GM19463 (cell line): ENCODE data around the gene HELZ2.
"Not testable (repeated sequence)": the region's sequence is repeated elsewhere in the genome, so short reads cannot be mapped to it uniquely, and the experiment has no call there.

Experiments
- ATAC-seq: cut with Tn5 transposase; IDR thresholded peaks from one replicate; pipeline ENCODE4 v1.9.1; 2021; ENCODE audit warnings: mild to moderate bottlenecking, moderate library complexity; ENCODE audit not compliant: unreplicated experiment

Gene HELZ2

DNA sequence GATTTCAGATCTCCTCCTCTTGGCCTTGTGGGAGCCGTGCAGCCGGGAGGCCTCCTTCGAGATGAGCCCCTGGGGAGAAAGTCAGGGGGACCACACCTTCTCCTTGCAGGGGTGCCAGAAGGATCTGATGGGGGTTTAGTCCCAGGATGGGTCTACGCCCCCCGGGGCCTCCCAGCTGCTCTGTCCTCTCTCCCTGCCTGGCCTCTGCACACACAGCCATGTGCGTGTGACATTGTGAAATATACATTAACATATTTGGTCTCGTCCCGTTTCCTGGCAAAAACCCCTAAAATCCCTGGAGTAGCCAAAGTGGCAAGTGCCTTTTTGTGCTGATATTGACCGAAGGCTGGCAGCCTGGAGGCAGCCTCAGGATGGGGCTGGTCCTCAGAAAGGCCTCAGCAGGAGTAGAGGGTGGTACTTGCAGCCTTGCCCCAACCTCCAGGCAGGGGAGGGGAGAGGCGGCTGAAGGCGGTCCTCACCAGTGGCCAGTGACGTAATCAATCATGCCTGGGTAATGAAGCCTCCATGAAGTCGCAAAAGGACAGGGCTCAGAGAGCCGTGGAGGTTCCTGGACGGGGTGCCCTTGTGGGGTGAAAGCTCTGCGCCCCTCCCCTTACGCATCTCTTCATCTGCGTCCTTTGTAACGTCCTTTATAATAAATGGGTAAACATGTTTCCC is 5.1 kb upstream of the HELZ2 start:
- no peak for ATAC-seq

DNA sequence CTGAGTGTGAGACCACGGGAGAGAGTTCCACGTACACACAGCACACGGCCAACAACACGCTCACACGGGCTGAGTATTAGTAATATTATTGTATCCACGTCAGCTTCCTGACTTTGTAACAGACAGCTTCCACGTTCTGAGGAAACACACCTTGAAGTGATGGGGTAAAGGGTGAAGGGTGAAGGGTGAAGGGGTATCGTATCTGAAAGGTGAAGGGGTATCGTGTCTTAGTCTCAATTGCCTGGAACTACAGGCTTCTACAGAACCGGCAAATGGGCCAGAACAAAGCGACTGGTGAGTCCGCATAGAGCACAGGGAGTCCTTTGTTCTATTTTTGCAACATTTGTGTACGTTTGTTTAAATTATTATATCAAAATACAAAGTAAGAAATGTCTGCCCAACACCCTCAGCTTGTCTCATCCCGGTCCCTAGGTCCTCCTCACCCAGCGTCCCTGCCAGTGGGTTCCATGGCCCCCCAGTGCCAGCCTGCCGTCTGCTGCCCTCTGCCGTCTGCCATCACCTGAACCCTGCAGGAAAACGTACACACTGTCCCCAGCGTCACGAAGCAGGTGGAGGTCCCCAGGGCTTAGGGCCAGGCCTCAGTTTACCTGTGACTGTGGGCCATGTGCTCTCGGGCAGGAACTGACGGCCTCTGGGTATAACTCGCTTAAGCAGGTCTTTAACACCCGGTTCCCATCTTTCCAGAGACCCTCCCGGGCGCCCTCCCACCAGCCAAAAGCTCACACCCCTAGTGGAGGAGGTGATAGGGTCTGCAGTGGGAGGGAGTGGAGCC is 4.4 kb upstream of the HELZ2 start:
- ATAC-seq, result no peak

DNA sequence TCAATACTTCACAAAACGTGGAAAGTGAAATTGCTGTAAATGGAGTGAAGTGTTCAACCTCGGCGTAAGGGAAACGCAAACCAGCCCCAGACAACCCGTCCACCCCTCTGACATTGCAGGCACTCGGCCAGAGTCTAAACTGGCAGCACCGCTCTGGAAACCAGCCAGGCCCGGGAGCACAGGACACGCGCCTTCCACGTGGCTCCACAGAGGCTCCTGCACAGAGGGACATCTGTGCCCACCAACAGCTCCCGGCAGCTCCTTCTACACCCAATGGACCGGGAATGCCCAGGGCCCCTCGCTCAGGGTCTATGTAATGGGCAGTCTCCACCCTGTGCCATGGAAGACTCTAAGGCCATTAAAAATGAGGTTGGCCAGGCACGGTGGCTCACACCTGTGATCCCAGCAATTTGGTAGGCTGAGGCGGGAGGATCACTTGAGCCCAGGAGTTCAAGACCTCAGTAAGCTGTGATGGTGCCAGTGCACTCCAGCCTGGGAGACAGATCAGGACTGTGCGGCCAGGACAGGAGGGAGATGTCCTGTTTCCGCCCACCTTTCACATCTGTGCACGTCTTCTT is 3.4 kb upstream of the HELZ2 start:
- ATAC-seq, result no peak

DNA sequence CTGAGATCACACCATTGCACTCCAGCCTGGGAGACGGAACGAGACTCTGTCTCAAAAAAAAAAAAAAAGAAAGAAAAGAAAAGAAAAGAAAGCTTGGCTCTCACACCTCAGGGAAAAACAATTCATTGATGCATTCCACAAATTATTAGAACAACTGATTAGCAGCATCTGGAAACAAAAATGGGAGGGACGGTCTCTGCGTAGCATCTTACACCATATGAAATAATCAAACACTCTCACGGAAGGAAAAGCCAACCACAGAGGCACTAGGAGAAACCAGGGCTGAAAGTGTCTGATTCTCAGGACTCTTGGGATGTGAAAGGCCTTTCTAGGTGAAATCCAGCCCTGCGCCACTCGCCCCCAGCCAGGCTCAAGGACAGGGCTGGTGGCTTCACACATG is 2.3 kb upstream of the HELZ2 start:
- no peak for ATAC-seq

DNA sequence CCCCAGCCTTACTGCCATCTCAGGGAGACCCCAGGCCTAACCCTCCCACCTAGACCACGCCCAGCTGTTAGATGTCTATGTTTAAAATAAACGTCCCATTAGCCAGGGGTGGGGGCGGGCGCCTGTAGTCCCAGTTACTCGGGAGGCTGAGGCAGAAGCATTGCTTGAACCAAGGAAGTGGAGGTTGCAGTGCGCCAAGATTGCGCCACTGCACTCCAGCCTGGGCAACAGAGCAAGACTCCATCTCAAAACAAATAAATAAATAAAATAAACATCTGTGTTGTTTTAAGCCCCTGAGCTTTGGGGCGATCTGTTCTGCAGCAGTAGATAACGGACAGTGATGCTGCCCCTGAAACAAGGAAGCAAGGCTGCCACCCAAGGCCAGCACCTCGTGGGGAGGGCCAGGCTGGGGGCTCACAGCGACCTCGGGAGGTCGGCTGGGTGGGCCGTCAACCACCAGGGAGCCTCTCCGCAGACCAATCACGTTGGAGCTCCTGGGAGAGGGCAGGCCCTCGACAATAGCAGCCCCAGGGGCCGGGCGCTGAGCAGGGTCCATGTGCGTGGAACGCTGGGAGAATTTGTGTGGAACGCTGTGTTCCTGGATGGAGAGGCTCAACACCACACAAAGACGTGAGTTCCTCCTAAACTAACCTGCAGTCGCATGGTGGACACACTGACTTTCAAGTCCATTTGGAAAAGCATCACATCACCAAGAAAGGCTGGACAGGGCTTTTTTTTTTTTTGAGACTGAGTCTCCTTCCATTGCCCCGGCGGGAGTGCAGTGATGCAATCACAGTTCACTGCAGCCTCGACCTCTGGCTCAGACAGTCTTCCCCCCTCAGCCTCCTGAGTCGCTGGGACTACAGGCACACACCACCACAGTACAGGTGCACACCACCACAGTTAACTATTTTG is 1.0 kb upstream of the HELZ2 start:
- no peak for ATAC-seq

DNA sequence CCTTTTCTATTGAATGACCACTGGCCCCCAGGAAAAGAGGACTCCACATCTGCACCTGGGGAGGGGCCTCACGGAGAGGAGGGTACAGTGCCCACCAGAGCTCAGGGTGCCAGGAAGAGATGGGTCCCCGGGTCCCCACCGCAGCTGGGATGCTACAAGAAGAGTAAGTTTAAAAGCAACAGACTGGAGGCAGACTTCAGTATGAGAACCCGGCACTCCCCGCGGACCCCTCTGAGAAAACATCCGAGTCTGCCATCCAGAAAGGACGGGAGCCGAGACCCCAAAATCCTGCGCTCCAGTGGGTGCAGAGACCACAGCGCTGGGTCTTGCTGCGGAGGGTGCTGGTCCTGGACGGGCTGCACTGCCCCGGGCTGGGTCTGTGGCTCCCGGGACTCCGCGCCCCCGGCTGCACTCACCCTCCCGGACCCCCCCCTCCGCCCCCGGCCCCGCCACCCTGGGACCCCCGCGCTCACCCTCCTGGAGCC is 350 bp downstream of the HELZ2 start:
- ATAC-seq, result no peak

DNA sequence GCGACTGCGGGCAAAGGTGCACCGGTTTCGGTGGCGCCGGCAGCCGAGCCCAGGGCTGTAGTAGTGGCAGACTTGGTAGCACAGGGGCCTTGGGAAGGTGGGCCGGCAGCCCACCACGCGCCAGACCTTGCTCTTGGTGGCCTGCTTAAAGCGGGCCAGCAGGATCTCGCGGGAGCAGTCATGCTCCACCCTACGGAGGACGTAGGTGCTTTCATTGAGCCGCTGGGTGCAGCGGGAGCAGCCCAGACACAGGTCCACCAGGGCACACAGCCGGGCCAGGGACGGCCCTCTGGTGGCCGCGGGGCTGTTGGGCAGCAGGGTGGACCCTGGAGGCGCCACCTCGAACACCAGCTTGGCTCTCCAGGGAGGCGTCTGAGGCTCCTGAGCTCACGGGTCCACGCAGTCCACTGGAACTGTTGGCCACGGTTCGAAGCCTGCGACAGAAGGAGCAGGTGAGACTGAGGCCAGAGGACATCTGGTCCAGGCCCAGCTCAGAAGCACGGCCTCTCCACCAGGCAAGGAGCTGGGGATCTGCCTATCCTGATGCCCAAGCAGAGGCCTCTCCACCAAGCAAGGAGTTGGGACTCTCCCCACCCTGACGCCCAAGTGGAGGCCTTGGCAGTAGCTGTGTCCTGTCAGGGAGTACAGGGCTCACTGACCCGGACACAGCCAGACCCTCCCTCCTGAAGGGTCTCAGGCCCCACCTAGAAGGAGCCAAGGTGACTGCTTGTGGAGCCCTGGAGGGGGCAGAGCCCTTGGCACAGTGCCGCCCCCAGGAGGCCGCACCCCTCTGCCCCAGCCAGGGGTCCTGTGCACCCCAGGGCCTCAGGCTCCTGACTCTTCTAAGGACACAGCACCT is 1.0 kb downstream of the HELZ2 start:
- no peak for ATAC-seq

DNA sequence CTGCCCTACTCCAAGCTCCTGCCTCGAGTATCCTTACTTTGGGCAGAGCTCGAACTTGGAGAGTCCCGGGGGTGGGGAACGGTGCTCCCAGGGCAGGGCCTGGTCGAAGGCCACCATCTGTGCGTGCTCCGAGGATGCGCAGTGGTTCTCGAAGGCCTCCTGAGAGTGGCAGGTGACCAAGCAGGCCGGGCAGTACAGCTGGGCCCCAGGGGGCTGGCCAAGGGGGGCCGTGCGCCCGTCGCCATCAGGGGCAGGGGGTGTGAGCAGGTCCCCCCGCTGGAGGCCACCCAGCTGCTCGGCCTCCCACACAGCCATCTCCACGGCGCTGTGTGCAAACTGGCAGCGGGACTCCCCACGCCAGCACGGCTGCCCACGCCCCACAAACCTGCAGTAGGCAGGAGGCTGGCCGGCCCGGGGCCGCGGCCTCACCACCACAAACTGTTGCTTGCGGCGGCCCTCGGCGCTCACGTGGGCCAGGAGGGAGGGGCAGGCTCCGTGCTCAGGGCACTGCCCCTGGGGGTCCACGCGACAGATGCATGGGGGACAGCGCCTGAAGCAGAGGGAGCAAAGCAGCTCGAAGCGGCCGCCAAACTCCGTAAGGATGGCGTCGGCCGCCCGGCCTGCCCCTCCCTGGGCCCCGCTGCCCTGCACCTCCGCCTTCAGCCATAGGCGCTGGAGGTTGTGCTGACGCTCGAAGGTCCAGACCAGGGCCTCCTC is 1.8 kb downstream of the HELZ2 start:
- ATAC-seq, result no peak

DNA sequence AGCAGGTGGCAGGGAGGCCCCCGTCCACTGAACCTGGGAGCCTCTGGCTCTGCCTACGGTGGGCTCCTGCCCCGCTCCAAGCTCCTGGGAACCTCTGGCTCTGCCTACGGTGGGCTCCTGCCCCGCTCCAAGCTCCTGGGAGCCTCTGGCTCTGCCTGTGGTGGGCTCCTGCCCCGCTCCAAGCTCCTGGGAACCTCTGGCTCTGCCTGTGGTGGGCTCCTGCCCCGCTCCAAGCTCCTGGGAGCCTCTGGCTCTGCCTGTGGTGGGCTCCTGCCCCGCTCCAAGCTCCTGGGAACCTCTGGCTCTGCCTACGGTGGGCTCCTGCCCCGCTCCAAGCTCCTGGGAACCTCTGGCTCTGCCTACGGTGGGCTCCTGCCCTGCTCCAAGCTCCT is 3.0 kb downstream of the HELZ2 start:
- ATAC-seq, result not testable (repeated sequence)

DNA sequence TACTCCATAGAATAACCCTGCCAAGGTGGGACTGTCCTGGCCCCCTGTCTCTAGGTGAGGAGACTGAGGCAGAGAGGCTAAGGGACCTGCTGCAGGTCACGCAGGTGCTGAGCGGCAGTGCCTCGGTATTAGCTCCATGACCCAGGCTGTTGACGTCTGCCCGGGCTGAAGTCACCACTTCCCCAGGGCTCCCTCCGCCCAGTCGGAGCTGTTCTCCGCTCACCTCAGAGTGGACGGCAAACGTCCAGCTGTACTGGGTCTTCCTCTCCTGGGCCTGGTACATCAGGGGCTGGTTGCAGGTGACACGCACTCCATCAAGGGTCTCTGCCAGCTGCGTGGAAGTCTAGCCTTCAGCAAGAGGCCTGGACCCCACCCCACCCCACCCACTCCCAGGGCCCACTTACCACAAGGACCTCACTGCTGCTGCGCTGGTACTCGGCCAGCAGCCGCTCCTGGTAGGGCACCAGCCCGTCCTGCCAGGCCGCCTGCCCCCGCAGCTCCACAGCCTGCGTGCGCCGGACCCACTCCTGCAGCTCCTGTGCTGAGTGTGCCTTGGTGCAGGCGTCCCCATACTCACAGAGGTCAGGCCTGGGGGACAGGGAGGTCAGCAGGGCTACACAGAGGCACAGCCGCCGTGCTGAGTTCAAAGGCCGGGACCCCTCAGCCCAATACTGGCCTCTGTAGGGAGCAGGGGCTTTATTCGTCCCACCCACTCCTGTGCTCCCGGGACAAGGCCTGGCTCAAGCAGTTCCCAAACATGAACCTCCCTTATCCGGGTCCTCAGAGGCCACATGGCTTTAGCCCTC is 3.6 kb downstream of the HELZ2 start:
- no peak for ATAC-seq

DNA sequence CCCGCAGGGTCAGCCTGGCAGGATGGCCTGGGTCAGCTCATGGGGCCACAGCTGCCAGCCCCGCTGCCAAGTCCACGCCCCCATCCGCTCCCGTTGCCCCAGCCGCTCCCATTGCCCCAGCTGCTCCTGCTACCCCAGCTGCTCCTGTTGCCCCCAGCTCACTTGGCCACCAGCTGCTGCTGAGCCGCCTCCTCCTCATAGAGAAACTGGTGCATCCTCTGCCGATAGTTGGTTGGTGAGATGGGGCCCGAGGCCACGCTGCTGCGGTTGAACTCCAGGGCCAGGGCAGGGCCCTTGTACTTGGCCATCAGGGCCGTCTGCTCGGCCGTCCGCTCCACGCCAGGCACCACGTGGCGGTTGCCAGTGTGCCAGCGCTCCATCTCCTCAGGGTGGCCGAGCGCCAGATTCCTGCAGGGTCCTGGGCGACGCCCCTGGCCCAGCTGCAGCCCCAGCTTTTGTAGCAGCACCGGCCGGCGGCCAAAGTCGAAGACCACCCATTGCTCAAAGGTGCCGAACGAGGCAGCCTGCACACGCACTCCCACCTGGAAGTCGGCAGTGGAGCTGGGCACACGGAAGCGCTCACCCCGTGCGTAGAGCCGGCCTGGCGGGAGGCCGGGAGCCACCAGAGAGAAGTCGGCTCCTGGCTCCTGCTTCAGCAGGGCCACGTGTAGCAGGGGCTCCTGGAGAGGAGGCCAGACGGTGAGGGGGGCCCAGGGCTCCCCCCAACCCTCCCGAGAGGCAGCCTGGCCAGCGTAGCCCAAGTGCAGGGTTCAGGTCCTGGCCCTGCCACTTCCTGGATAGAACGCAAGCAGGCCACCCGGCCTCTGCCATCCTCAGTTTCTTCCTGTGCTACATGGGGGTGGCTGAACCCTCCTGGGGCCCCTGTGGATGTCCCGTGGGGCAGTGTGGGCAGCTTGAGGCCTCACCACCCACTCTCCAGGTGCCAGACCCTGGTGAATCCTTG is 4.8 kb downstream of the HELZ2 start:
- no peak for ATAC-seq

DNA sequence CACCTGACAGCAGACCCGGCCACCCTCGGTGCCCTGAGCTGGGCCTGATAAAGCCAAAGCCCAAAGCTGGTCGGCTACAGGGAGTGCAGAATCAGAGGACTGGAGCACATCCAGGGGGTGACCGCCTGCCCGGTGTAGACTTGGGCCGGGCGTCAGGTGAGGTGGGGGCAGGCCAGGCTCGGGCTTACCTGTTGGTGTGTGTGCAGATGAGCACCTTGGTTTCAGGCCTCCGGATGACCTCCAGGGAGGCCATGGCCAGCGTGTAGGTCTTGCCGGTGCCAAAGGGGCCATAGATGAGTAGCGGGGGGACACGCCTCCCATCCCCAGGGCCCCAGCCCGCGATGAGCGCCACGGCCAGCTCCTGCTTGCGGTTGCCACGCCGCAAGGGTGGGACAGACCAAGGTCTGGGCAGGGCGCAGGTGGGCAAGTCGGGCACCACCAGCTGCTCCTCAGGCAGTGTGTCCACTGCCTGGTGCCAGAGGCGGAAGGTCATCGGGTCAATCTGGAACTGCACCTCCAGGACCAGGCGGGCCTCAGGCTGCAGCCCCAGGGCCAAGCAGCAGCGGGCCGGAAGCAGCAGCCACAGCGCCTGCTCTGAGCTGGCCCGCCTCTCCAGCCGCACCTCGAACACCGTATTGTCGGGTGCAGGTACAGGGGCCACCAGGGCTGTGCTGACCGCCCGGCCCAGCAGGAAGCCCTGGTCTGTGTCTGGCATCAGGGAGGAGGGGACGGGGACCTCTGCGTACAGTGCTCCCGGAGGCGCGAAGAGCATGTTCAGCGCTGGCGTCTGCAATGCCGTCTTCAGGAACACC is 5.7 kb downstream of the HELZ2 start:
- ATAC-seq, result no peak

DNA sequence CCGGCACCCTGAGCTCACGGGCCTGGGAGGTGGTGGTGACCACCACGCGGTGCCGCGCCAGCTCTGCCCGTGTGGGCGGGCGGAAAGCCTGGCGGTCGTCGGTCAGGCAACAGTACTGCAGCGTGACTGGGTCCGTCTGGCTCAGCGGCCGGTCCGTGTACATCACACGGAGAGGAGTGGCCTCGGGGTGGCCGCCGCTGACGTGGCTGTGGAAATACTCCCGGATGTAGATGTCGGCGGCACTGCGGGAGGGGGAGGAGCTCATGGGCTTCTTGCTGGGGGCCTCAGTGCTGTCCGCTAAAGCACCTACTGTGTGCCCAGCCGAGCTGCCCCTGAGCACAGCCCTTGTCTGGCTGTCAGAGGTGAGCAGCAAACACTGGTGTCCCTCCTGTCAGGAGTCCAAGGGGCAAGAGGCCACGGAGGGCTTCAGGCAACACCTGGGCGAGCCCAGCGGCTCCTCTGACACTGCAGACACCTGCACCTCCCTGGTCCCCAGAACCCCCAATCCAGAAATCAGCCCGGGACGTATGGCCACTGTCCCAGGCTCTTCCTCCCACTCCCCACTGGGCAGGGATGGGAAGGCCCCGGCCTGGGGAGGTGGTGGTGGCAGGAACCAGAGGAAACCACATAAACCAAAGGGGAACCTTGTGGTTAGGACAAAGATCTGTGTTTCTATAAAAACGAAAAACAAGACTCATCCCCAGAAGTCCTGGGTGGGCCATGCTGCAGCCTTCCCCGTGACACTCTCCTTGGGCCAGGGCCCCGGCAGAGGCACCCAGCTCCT is 6.5 kb downstream of the HELZ2 start:
- peak; percentile 70 for ATAC-seq

DNA sequence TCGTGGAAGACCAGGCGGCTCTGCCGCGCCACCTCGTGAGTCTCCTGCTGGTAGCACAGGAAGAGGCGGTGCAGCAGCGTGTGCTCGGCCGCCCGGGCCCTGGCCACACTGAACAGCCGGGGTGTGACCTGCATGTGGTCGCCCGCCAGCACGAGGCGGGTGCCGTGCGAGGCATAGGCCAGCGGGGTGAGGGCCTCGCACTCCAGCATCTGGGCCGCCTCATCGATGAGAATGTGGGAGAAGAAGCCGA is 7.0 kb downstream of the HELZ2 start:
- no peak for ATAC-seq

DNA sequence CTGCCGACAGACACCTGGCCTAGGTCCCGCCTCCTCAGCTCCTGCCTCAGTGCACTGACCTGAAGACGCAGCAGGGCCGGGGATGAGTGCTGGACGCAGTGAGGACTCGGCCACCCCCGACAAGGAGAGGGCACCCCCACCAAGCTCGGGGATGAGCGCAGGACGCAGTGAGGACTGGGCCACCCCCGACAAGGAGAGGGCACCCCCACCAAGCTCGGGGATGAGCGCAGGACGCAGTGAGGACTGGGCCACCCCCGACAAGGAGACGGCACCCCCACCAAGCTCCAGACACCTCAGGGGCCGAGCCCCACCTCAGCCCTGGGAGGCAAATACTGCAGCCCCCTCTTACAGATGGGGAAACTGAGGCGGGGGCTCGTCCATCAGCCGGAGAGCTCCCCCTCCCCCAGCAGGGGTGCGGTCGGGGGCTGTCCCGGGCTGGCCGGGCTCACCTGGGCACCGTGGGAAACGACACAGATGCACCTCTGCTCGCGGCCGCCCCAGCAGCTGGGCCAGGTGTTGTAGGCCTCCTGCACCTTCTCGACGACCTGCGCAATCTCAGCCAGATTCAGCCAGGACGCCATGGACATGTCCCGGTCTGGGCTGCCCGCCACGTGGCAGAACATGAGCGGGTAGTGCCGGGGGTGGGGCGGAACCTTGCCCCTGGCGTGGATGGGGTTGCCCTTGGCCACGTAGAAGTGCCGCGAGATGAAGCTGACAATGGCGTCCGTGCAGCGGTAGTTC is 7.5 kb downstream of the HELZ2 start:
- no peak for ATAC-seq
